Neuron (in vitro differentiated cells): ENCODE data around the gene MAP3K9.

ENCODE experiments used
- H2AFZ ChIP-seq: one replicate; pipeline ENCODE4 v1.6.1; 2013; ENCODE audit warnings: low read depth, mild to moderate bottlenecking, inconsistent platforms, low read length, moderate library complexity
- H3K27me3 ChIP-seq: one replicate; pipeline ENCODE4 v1.6.1; 2013; ENCODE audit warnings: low read length; ENCODE audit not compliant: insufficient read depth
- H3K36me3 ChIP-seq: one replicate; pipeline ENCODE4 v1.6.1; 2013; ENCODE audit warnings: low read length; ENCODE audit not compliant: insufficient read depth
- H3K4me1 ChIP-seq: one replicate; pipeline ENCODE4 v1.6.1; 2013; ENCODE audit warnings: low read length; ENCODE audit not compliant: insufficient read depth
- H3K4me3 ChIP-seq: 2 replicates; pipeline ENCODE4 v1.5.1; 2013; ENCODE audit warnings: mild to moderate bottlenecking, low read length, moderate library complexity
- H3K9me3 ChIP-seq: one replicate; pipeline ENCODE4 v1.6.1; 2013; ENCODE audit warnings: low read length

MAP3K9 gene

GRCh38 chr14:70683983-70684382 is 125.3 kb downstream of the MAP3K9 start:
- H3K4me3 ChIP-seq = no peak overlapping the region
- H3K9me3 ChIP-seq = no peaks in the 10 kb centered on the region
- H3K36me3 ChIP-seq = no peaks in the 10 kb centered on the region
- H3K4me1 ChIP-seq = peaks cover 3% of the 10 kb centered on the region
- H2AFZ ChIP-seq = no peak overlapping the region
- H3K27me3 ChIP-seq = no peaks in the 10 kb centered on the region

DNA sequence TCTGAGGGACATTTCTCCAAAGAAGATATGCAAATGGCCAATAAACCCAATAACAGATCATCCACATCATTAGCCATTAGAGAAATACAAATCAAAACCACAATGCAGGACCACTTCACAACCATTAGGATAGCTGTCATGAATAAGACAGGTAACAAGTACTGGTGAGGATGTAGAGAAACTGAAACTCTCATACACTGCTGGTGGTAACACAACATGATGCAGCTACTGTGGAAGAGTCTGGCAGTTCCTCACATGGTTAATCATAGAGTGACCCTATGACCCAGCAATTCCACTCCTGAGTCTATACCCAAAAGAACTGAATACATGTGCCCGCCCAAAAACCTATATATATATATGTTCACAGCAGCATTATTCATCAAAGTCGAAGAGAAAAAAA is 128.6 kb downstream of the MAP3K9 start:
- H2AFZ ChIP-seq = no peak overlapping the region
- no peak overlapping the region for H3K4me3 ChIP-seq
- no peaks in the 10 kb centered on the region for H3K36me3 ChIP-seq
- no peaks in the 10 kb centered on the region for H3K4me1 ChIP-seq
- H3K9me3 ChIP-seq = no peaks in the 10 kb centered on the region
- H3K27me3 ChIP-seq = no peaks in the 10 kb centered on the region

GRCh38 chr14:70677341-70677740 is 132.0 kb downstream of the MAP3K9 start:
- Histone ChIP-seq H3K36me3 (no peaks in the 10 kb centered on the region), H3K9me3 (no peaks in the 10 kb centered on the region), H3K4me3 (no peak overlapping the region), H3K4me1 (no peaks in the 10 kb centered on the region), H3K27me3 (no peaks in the 10 kb centered on the region), H2AFZ (no peak overlapping the region)
